AG04450 (cell line): ENCODE results near the gene FTH1. TPM values are rescaled to one million over a fixed set of nuclear protein-coding genes. Genes with fewer than 3 reads are reported as not detected.

ENCODE experiments used
- CTCF ChIA-PET: fragments of 300-600, 350-600 bp; formaldehyde crosslinking; extraction: SDS; loops from one replicate; lab custom pipeline; 2022; ENCODE audit warnings: antibody characterized with exemption, inconsistent platforms; lab: Charles Lee
- POLR2A ChIA-PET: fragments of 350-600 bp; formaldehyde crosslinking; extraction: SDS; loops from one replicate; lab custom pipeline; 2021; ENCODE audit warnings: antibody characterized with exemption, inconsistent platforms; lab: Yijun Ruan, JAX
- DNase-seq: peaks from one replicate; pipeline ENCODE4 v3.0.0-alpha.2; 2011; ENCODE audit warnings: low read depth, low spot score
- H3K27ac ChIP-seq: one replicate; pipeline ENCODE4 v1.5.1; 2012; ENCODE audit warnings: low read depth, low read length, control low read depth
- H3K27me3 ChIP-seq: one replicate; pipeline ENCODE4 v1.6.0; 2012; ENCODE audit warnings: low read length; ENCODE audit not compliant: control insufficient read depth, insufficient read depth
- H3K4me3 ChIP-seq: 2 replicates; pipeline ENCODE4 v1.5.1; 2011; ENCODE audit warnings: mild to moderate bottlenecking, low read depth, low read length, control low read depth
- H3K9me3 ChIP-seq: 2 replicates; pipeline ENCODE4 v1.5.1; 2012; ENCODE audit warnings: low read length; ENCODE audit not compliant: control insufficient read depth, insufficient read depth
- CTCF ChIP-seq: IDR thresholded peaks from 2 replicates; pipeline ENCODE4 v1.5.1; 2011; ENCODE audit warnings: low read depth, low read length, control low read depth, inconsistent platforms
- polyA plus RNA-seq: library from polyadenylated mRNA; depleted of rRNA; stranded (reverse); fragments of >200 nt; gene quantifications from 2 replicates; pipeline ENCODE4 v1.2.3, GENCODE V29; 2011

Gene FTH1
- polyA plus RNA-seq, 1 experiment = 3,294 TPM

GRCh38 chr11:61974766-61975631 is 7.6 kb upstream of the FTH1 start:
- Histone ChIP-seq H3K9me3 (no peaks in the 10 kb centered on the region), H3K4me3 (no peak overlapping the region), H3K27ac (no peak overlapping the region), H3K27me3 (no peaks in the 10 kb centered on the region)
- no peak for DNase-seq
- ChIA-PET CTCF (interaction anchor here (0.6 to 2.4 kb wide), 3 partner anchors 107 to 132 kb away, joined by 4 to 14 read pairs (median 7); no protein-coding TSS in a partner anchor), POLR2A (no interaction called here)
- no peak for TF ChIP-seq CTCF

DNA sequence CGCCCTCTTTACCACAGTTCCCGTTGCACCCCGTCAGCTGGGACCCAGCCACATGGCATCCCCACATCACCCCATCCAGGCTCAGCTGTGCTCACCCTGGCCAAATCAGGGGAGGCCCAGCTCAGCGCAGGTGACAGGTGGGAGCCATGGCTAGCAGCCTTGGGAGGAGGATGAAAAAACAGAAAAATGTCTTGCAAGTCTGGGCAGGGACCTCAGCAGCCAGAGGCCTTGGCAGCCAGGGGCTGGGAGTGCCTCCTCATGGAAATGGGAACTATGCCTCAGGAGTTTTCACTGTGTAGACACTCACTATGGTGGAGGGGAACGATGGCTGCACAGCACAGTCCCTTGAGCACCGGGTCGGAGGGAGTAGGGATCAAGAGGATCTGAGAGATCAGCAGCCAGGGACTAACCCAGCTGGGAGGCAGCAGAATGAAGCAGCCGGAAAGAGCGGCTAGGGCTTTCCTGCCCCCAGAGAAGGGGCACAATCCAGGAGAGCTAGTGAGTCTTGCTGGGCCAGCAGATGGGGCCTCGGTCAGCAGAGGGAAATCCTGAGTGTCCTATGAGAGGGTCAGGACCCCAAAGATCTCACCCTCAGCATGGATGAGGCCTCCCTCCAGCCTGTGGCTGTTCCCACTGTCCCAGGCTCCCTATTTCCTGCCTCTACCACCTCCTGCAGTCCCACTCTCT is 6.2 kb upstream of the FTH1 start:
- H3K27ac ChIP-seq = peak overlapping the region; percentile 99
- peaks cover 5% of the 10 kb centered on the region; the same call in 1 of the 2 replicates for H3K9me3 ChIP-seq
- DNase-seq = no peak
- ChIA-PET CTCF (interaction anchor here (1.7 to 3.2 kb wide), 3 partner anchors 26 to 135 kb away, joined by 7 to 17 read pairs (median 7); no protein-coding TSS in a partner anchor), POLR2A (no interaction called here)
- H3K4me3 ChIP-seq = no peak overlapping the region
- no peak for TF ChIP-seq CTCF
- H3K27me3 ChIP-seq = no peaks in the 10 kb centered on the region

- DNase-seq = no peak
- H3K9me3 ChIP-seq = peaks cover 5% of the 10 kb centered on the region; the same call in 1 of the 2 replicates
- no peaks in the 10 kb centered on the region for H3K27me3 ChIP-seq
- ChIA-PET POLR2A (interaction anchor here (0.9 to 2.7 kb wide), 7 partner anchors 10 to 108 kb away, joined by 3 to 27 read pairs (median 4); partner anchors contain the start of gene BEST1), CTCF (interaction anchor here (0.9 to 14.7 kb wide), 5 partner anchors 25 to 136 kb away, joined by 5 to 135 read pairs (median 7); no protein-coding TSS in a partner anchor)
- no peak for TF ChIP-seq CTCF
- H3K4me3 ChIP-seq = no peak overlapping the region
- peak overlapping the region; percentile 99 for H3K27ac ChIP-seq
Observed at GRCh38 chr11:61972672-61973475, 5.4 kb upstream of the FTH1 start.

DNA sequence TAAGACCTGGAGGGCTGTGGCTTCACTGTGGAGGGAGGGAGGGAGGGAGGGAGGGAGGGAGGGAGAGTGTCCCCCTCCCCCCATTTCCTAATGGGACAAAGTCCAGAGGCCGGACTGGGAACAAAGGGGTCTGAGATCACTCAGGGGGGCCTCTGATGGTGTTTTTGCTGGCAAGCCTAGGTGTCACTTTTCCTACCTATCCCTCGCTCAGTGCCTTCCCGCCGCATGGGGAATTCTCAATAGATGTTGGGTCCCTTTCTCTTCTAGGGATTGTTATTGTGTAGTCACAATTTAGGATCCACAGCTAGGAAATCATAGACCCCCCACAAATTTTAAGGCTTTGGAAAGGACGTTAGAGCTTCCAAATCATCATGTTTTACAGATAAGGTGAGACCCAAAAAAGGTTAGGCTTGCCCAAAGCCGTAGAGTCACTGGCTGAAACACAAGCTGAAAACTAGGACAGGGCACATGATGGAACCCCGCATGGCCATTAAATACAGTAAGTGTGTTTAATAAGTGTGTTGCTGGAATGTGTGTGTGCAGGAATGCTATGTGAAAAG is 4.8 kb upstream of the FTH1 start:
- Histone ChIP-seq H3K9me3 (peaks cover 5% of the 10 kb centered on the region; the same call in 1 of the 2 replicates), H3K27ac (peak overlapping the region; percentile 99), H3K27me3 (no peaks in the 10 kb centered on the region), H3K4me3 (peak overlapping the region; percentile 25)
- no peak for TF ChIP-seq CTCF
- ChIA-PET POLR2A (interaction anchor here (0.9 to 2.7 kb wide), 8 partner anchors 9 to 109 kb away, joined by 3 to 27 read pairs (median 4); partner anchors contain the start of gene BEST1), CTCF (interaction anchor here (0.6 to 14.7 kb wide), 6 partner anchors 24 to 517 kb away, joined by 3 to 135 read pairs (median 6); no protein-coding TSS in a partner anchor)
- DNase-seq = no peak
